K562 (cell line): ENCODE data around the gene YES1.
A peak's percentile ranks its signal among the peaks of the same experiment; 100 is the strongest.

Source experiments
- BHLHE40 ChIP-seq: IDR thresholded peaks from 2 replicates; pipeline ENCODE4 v1.6.1; 2011; ENCODE audit warnings: low read length, improper control_type of control experiment
- CTCF ChIP-seq, 3 experiments: IDR thresholded peaks in 2 of 3; conservative IDR thresholded peaks in 1 of 3; 2 replicates each; pipeline ENCODE4 v1.5.1; 2011 to 2012; ENCODE audit warnings: low read length in 3 of 3, mild to moderate bottlenecking in 3 of 3, control low read depth in 2 of 3, improper control_type of control experiment in 1 of 3, inconsistent platforms in 1 of 3, low read depth in 1 of 3, mixed read lengths in 1 of 3, moderate library complexity in 1 of 3; ENCODE audit not compliant: insufficient read depth in 2 of 3
- ERF ChIP-seq: fragments of 450-650 bp; formaldehyde crosslinking; IDR thresholded peaks from 2 replicates; pipeline ENCODE4 v1.4.0; 2020; ENCODE audit warnings: mild to moderate bottlenecking, mixed read lengths
- GABPB1 ChIP-seq: sonication (generic); formaldehyde crosslinking; IDR thresholded peaks from 2 replicates; pipeline ENCODE4 v1.8.0; 2022; ENCODE audit warnings: mild to moderate bottlenecking, missing genetic modification reagents
- MYC ChIP-seq, 2 experiments: fragments of 250-450 bp in 1 of 2; sonication (Bioruptor Pico) in 1 of 2; IDR thresholded peaks; 2 replicates each; pipeline versions ENCODE4 v1.5.1 to v1.6.1; 2012 to 2021; ENCODE audit warnings: low read depth in 2 of 2, borderline replicate concordance in 1 of 2, improper control_type of control experiment in 1 of 2, low read length in 1 of 2, mild to moderate bottlenecking in 1 of 2, moderate library complexity in 1 of 2
- OTX1 ChIP-seq: fragments of 450-650 bp; formaldehyde crosslinking; IDR thresholded peaks from 2 replicates; pipeline ENCODE4 v1.4.0; 2022; ENCODE audit warnings: mild to moderate bottlenecking
- POLR2A ChIP-seq: fragments of 450-650 bp; conservative IDR thresholded peaks from 2 replicates; pipeline ENCODE4 v1.6.1; 2016
- SIN3A ChIP-seq, 2 experiments: fragments of 150-350 bp in 1 of 2; IDR thresholded peaks; 2 replicates each; pipeline ENCODE4 v1.6.1; 2011 to 2016; ENCODE audit warnings: borderline replicate concordance in 2 of 2, low read depth in 2 of 2, low read length in 2 of 2, mild to moderate bottlenecking in 2 of 2, moderate library complexity in 2 of 2; ENCODE audit not compliant: control insufficient read depth in 1 of 2
- SOX6 ChIP-seq: fragments of 450-650 bp; IDR thresholded peaks from 2 replicates; pipeline ENCODE4 v1.6.1; 2014; ENCODE audit warnings: mild to moderate bottlenecking
- ZHX1 ChIP-seq: fragments of 150-350 bp; conservative IDR thresholded peaks from 2 replicates; pipeline ENCODE4 v1.6.1; 2014; ENCODE audit warnings: low read length
- ZNF324 ChIP-seq: fragments of 250-450 bp; sonication (Bioruptor Pico); IDR thresholded peaks from 2 replicates; pipeline ENCODE4 v1.4.0; 2020; ENCODE audit warnings: mild to moderate bottlenecking

GRCh38 chr18:711657-712400, 100.2 kb downstream of the YES1 start:
- peak in 2 of 3 experiments; percentile 40; a peak in 3 of 6 replicates for TF ChIP-seq CTCF (IDR thresholded peaks at IDR 0.05 in 2 of 3, conservative IDR thresholded peaks at IDR 0.05 in 1 of 3; ENCODE audit: insufficient read depth in 2 of 3, low read depth in 1 of 3, low read length in 3 of 3)
- TF ChIP-seq SIN3A (IDR thresholded peaks at IDR 0.05; ENCODE audit: borderline replicate concordance in 2 of 2, control insufficient read depth in 1 of 2, low read depth in 2 of 2, low read length in 2 of 2) = no peak
- peak; percentile 74 for TF ChIP-seq POLR2A
- TF ChIP-seq ZNF324 (CRISPR knock-in tag) = no peak
- no peak for TF ChIP-seq SOX6
- peak; percentile 87 for TF ChIP-seq BHLHE40
- TF ChIP-seq ZHX1 = 0 out of 2 replicates have a peak, but pooled peaks have one; percentile 93
- no peak for TF ChIP-seq ERF (CRISPR knock-in tag)
- peak; percentile 73; the same call in 1 of the 2 replicates for TF ChIP-seq GABPB1 (CRISPR knock-in tag)
- TF ChIP-seq MYC (IDR thresholded peaks at IDR 0.05; ENCODE audit: low read depth, low read length) = peak; percentile 94
- TF ChIP-seq MYC (CRISPR knock-in tag; IDR thresholded peaks at IDR 0.05; ENCODE audit: borderline replicate concordance, low read depth) = no peak
- no peak for TF ChIP-seq OTX1 (CRISPR knock-in tag)
